K562 (cell line): ENCODE measurements around the gene GIPC3. TPM values are rescaled to one million over a fixed set of nuclear protein-coding genes. Genes with fewer than 3 reads are reported as not detected.

Experiments used
- ATAC-seq: fragments of 200-7000 bp; cut with Tn5 transposase; 3 replicates; pipeline ENCODE4 v1.9.1; 2020; ENCODE audit warnings: moderate library complexity
- BruUV-seq: library from RNA; stranded (reverse); fragments of 400-500 nt; replicated peaks from 2 replicates; lab custom pipeline; 2021; lab: Mats Ljungman, UMichigan
- CTCF ChIA-PET: fragments of 300-600 bp; formaldehyde crosslinking; extraction: SDS; loops from one replicate; lab custom pipeline; 2021; ENCODE audit warnings: low intra/inter-chr PET ratio; lab: Yijun Ruan, JAX
- POLR2A ChIA-PET: fragments of 300-600, 350-650 bp; sonication (Branson Sonifier 250); formaldehyde crosslinking; extraction: SDS; loops from one replicate; lab custom pipeline; 2021; ENCODE audit warnings: antibody characterized with exemption, inconsistent platforms; lab: Yijun Ruan, JAX
- DNase-seq, 4 experiments: peaks; one replicate each; pipeline versions ENCODE4 v3.0.0 to v3.0.0-alpha.2; 2011 to 2018; ENCODE audit warnings: low spot score in 3 of 4, mixed read lengths in 3 of 4; ENCODE audit errors: extremely low read depth in 1 of 4
- FAIRE-seq: peaks from 2 replicates; lab custom pipeline; 2011; peaks lifted over from hg19 to GRCh38; lab: Jason Lieb, UNC
- H2AFZ ChIP-seq: 2 replicates; pipeline ENCODE4 v1.6.0; 2011; ENCODE audit warnings: low read depth, low read length, control low read depth, inconsistent platforms
- H3K27ac ChIP-seq: fragments of 200-600 bp; 3 replicates; pipeline ENCODE4 v1.8.0; 2011; ENCODE audit warnings: low read depth, mild to moderate bottlenecking, control low read depth, inconsistent platforms, low read length, moderate library complexity, mixed read lengths; ENCODE audit errors: extremely low read depth
- H3K27me3 ChIP-seq, 2 experiments: fragments of 300-600 bp in 1 of 2; 2 replicates in 1 of 2; 3 replicates in 1 of 2; pipeline versions ENCODE4 v1.6.0 to v1.8.0; 2011; ENCODE audit warnings: inconsistent platforms in 2 of 2, low read length in 2 of 2, mild to moderate bottlenecking in 1 of 2, mixed read lengths in 1 of 2, moderate library complexity in 1 of 2; ENCODE audit not compliant: control insufficient read depth in 2 of 2, insufficient read depth in 2 of 2
- H3K36me3 ChIP-seq: fragments of 300-600 bp; 3 replicates; pipeline ENCODE4 v1.8.0; 2011; ENCODE audit warnings: mild to moderate bottlenecking, low read length, inconsistent platforms; ENCODE audit not compliant: control insufficient read depth, insufficient read depth
- H3K4me1 ChIP-seq, 2 experiments: fragments of 200-600 bp in 1 of 2; replicated peaks in 1 of 2; 2 replicates in 1 of 2; 3 replicates in 1 of 2; pipeline versions ENCODE4 v1.5.1 to v1.8.0; 2011; ENCODE audit warnings: inconsistent platforms in 2 of 2, low read length in 2 of 2, mild to moderate bottlenecking in 1 of 2, mixed read lengths in 1 of 2, moderate library complexity in 1 of 2; ENCODE audit not compliant: control insufficient read depth in 2 of 2, insufficient read depth in 2 of 2
- H3K4me2 ChIP-seq: 2 replicates; pipeline ENCODE4 v1.6.1; 2011; ENCODE audit warnings: low read length, control low read depth, inconsistent platforms, mixed read lengths; ENCODE audit not compliant: insufficient read depth
- H3K4me3 ChIP-seq: fragments of 200-600 bp; sonication (generic), shearing (Covaris generic); 2 replicates; pipeline ENCODE4 v1.5.1; 2016; ENCODE audit warnings: control low read depth, inconsistent platforms
- H3K79me2 ChIP-seq: fragments of 200-600 bp; 3 replicates; pipeline ENCODE4 v1.8.0; 2011; ENCODE audit warnings: low read length, inconsistent platforms; ENCODE audit not compliant: control insufficient read depth, insufficient read depth
- H3K9ac ChIP-seq, 2 experiments: 2 replicates each; pipeline versions ENCODE4 v1.6.0 to v1.6.1; 2011; ENCODE audit warnings: low read depth in 2 of 2, low read length in 2 of 2, control low read depth in 1 of 2, inconsistent platforms in 1 of 2, mild to moderate bottlenecking in 1 of 2, mixed read lengths in 1 of 2; ENCODE audit not compliant: insufficient read depth in 1 of 2
- H3K9me1 ChIP-seq: one replicate; pipeline ENCODE4 v1.6.0; 2011; ENCODE audit warnings: inconsistent platforms, mild to moderate bottlenecking, low read length, moderate library complexity; ENCODE audit not compliant: control insufficient read depth, insufficient read depth
- H3K9me3 ChIP-seq: replicated peaks from 2 replicates; pipeline ENCODE4 v1.5.1; 2011; ENCODE audit warnings: low read depth, low read length, inconsistent platforms; ENCODE audit not compliant: control insufficient read depth, insufficient read depth
- H4K20me1 ChIP-seq: replicated peaks from 2 replicates; pipeline ENCODE4 v1.6.1; 2011; ENCODE audit warnings: low read length, inconsistent platforms, mixed read lengths; ENCODE audit not compliant: control insufficient read depth, insufficient read depth
- ATF7 ChIP-seq: fragments of 450-650 bp; IDR thresholded peaks from 2 replicates; pipeline ENCODE4 v1.7.1; 2014; ENCODE audit warnings: mild to moderate bottlenecking, moderate library complexity
- BHLHE40 ChIP-seq: IDR thresholded peaks from 2 replicates; pipeline ENCODE4 v1.6.1; 2011; ENCODE audit warnings: low read length, improper control_type of control experiment
- CEBPG ChIP-seq, 3 experiments: fragments of 200-800 bp in 1 of 3; sonication (Bioruptor generic) in 1 of 3; sonication (generic) in 1 of 3; formaldehyde crosslinking in 1 of 3; IDR thresholded peaks in 2 of 3; conservative IDR thresholded peaks in 1 of 3; 2 replicates each; pipeline versions ENCODE4 v1.6.1 to v1.8.0; 2016 to 2022; ENCODE audit warnings: missing compliant biosample characterization in 2 of 3, missing genetic modification characterization in 2 of 3, mild to moderate bottlenecking in 1 of 3, missing genetic modification reagents in 1 of 3
- HDAC6 ChIP-seq: IDR thresholded peaks from 2 replicates; pipeline ENCODE4 v1.6.1; 2012; ENCODE audit warnings: low read depth, mild to moderate bottlenecking, control low read depth, inconsistent platforms, low read length, moderate library complexity
- HIVEP1 ChIP-seq: fragments of 250-450 bp; sonication (Bioruptor Pico); IDR thresholded peaks from 2 replicates; pipeline ENCODE4 v1.4.0; 2020; ENCODE audit warnings: mild to moderate bottlenecking
- MAFF ChIP-seq: IDR thresholded peaks from 2 replicates; pipeline ENCODE4 v1.6.1; 2012; ENCODE audit warnings: low read length, improper control_type of control experiment
- POU5F1 ChIP-seq: fragments of 150-350 bp; IDR thresholded peaks from 2 replicates; pipeline ENCODE4 v1.6.1; 2014; ENCODE audit warnings: borderline replicate concordance, low read length, low read depth, mild to moderate bottlenecking; ENCODE audit not compliant: partially characterized antibody
- ZNF584 ChIP-seq: fragments of 200-800 bp; sonication (Bioruptor generic); IDR thresholded peaks from 2 replicates; pipeline ENCODE4 v1.6.1; 2016; ENCODE audit warnings: low read depth, mild to moderate bottlenecking, missing genetic modification characterization, missing compliant biosample characterization
- WGBS: fragments of 100-300 bp; shearing (Covaris generic); methylation state at CpG from one replicate; pipeline ENCODE4 v1.1.6; 2016; ENCODE audit warnings: low coverage, mixed read lengths; ENCODE audit not compliant: insufficient coverage; ENCODE audit errors: missing lambda C conversion rate; 5-methylcytosine and 5-hydroxymethylcytosine counted together
- in situ Hi-C: fragments of 300-500 bp; cut with MboI; formaldehyde crosslinking; loops from 4 replicates; pipeline ENCODE4 v1.15.0; 2018; ENCODE audit warnings: inconsistent platforms, mixed read lengths
- intact Hi-C: fragments of 100-400 bp; cut with micrococcal nuclease; formaldehyde crosslinking; loops from 2 replicates; pipeline ENCODE4 v1.14.2; 2022
- polyA plus RNA-seq, 8 experiments: library from polyadenylated mRNA; depleted of rRNA in 4 of 8; stranded (reverse) in 5 of 8; unstranded in 3 of 8; fragments of >200 nt; fragmentation: Nextera tagmentation in 2 of 8; fragmentation: Illumina TruSeq in 1 of 8; extraction: Ambion mirVana in 2 of 8; extraction: Trizol in 1 of 8; gene quantifications; 2 replicates each; pipeline versions ENCODE4 v1.2.1 to v1.2.3, GENCODE V29; 2011 to 2014; ENCODE audit warnings: inconsistent platforms in 1 of 8, missing spikeins in 1 of 8
- total RNA-seq, 7 experiments: library from RNA; depleted of rRNA in 6 of 7; stranded (reverse); fragments of >200 nt in 6 of 7; fragmentation: Illumina TruSeq in 2 of 7; extraction: Trizol in 2 of 7; gene quantifications; 2 replicates each; pipeline versions ENCODE4 v1.2.1 to v1.2.3, GENCODE V29; 2011 to 2021; ENCODE audit warnings: low replicate concordance in 1 of 7

GIPC3 gene
- total and polyA plus RNA-seq, 9 of the 15 experiments (the other 6 are each of a cell fraction or from before 2014, with no cell fraction given), result 0.03 to 3.6 (median 1.5) TPM; not detected in 1

DNA sequence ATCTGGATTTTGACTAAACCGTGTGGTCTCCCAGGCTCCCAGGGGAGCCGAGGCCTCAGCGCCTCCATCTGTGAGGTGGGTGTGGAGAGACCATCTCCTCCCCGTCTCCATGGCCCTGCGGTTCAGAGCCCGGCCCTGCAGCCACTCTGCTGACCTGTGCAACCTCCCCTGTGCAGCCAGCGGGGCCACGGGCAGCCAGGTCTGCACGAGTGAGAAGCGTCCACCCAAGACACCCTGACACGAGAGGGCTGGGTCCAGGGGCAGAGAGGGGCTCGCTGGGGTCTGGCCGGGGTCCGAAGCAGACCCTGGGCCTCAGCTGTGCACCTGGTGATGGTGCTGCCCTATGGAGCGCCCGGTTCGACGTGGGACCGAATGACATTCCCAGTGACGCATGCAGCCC, 51.7 kb downstream of the GIPC3 start:
- H3K4me2 ChIP-seq, result no peak overlapping the region
- no peaks in the 10 kb centered on the region for H3K27me3 ChIP-seq
- H3K79me2 ChIP-seq, result no peaks in the 10 kb centered on the region
- 0 out of 4 replicates have a peak overlapping the region, but pooled peaks of 1 of the 2 experiments have one; percentile 58 for H3K9ac ChIP-seq
- BruUV-seq, result no TSS peak
- in situ Hi-C loops, result no loop called here
- H4K20me1 ChIP-seq, result no peaks in the 10 kb centered on the region
- H3K27ac ChIP-seq, result no peak overlapping the region
- no peak overlapping the region for H2AFZ ChIP-seq
- ChIA-PET POLR2A (interaction anchor here (0.6 kb wide), 1 partner anchor 349 kb away, joined by 3 read pairs; the partner anchor contains the start of gene EEF2), CTCF (no interaction called here)
- no peak for ATAC-seq
- H3K36me3 ChIP-seq, result peaks cover 43% of the 10 kb centered on the region; the same call in 1 of the 3 replicates
- DNase-seq, result no peak
- intact Hi-C loops, result no loop called here
- no peak for FAIRE-seq
- H3K9me1 ChIP-seq, result peaks cover 4% of the 10 kb centered on the region
- WGBS, result 79% methylated on average over 5 of the region's 20 CpGs
- H3K4me3 ChIP-seq, result no peak overlapping the region
- TF ChIP-seq HDAC6 (no peak), ZNF584 (CRISPR knock-in tag) (no peak), HIVEP1 (no peak), MAFF (no peak), CEBPG (CRISPR knock-in tag; IDR thresholded peaks at IDR 0.05) (no peak), CEBPG (tag; conservative IDR thresholded peaks at IDR 0.05 in 1 of 2, IDR thresholded peaks at IDR 0.05 in 1 of 2) (no peak), ATF7 (no peak), BHLHE40 (no peak), POU5F1 (no peak)
- no peaks in the 10 kb centered on the region for H3K9me3 ChIP-seq
- H3K4me1 ChIP-seq, result peaks cover 0 to 51% of the 10 kb centered on the region in 2 experiments; a peak in 2 of 5 replicates
